ENCODE results near the gene PATL2.
"Not testable (repeated sequence)": the region's sequence is repeated elsewhere in the genome, so short reads cannot be mapped to it uniquely, and the experiment has no call there.

PATL2 gene

DNA sequence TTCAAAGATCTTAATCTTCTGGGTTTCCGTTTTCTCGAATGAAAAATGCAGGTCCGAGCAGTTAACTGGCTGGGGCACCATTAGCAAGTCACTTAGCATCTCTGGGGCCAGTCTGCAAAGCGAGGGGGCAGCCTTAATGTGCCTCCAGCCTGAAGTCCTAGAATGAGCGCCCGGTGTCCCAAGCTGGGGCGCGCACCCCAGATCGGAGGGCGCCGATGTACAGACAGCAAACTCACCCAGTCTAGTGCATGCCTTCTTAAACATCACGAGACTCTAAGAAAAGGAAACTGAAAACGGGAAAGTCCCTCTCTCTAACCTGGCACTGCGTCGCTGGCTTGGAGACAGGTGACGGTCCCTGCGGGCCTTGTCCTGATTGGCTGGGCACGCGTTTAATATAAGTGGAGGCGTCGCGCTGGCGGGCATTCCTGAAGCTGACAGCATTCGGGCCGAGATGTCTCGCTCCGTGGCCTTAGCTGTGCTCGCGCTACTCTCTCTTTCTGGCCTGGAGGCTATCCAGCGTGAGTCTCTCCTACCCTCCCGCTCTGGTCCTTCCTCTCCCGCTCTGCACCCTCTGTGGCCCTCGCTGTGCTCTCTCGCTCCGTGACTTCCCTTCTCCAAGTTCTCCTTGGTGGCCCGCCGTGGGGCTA lies at the start of gene PATL2, which contains the start of gene B2M:
PATL2 (minus strand) TSS at position 228 of the 647 bp plus-strand sequence. CDS start 34,833 bp downstream, outside the sequence.
B2M (plus strand) TSS at position 422 of the 647 bp plus-strand sequence; CDS start at position 452, 30 bp downstream.
- peak; percentile 97 for DNase-seq (ENCODE audit: low spot score)

DNA sequence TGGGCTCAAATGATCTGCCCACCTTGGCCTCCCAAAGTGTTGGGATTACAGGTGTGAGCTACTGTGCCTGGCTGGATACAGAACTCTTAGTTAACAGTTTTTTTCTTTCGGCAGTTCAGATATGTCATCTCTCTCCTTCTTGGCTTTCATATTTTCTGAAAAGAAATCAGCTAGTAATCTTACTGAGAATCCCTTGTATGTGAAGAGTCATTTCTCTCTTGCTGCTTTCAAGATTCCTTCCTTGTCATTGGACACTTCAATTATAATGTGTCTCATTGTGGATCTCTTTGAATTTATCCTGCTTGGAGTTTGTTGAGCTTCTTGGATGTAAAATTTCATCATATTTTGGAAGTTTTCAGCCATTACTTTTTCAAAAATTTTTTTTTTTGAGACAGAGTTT lies 42.2 kb upstream of the PATL2 start:
- DNase-seq (ENCODE audit: low spot score), result no peak

DNA sequence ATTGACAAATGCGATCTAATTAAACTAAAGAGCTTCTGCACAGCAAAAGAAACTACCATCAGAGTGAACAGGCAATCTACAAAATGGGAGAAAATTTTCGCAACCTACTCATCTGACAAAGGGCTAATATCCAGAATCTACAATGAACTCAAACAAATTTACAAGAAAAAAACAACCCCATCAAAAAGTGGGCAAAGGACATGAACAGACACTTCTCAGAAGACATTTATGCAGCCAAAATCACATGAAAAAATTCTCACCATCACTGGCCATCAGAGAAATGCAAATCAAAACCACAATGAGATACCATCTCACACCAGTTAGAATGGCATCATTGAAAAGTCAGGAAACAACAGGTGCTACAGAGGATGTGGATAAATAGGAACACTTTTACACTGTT lies 32.3 kb upstream of the PATL2 start:
- not testable (repeated sequence) for DNase-seq (ENCODE audit: low spot score)

DNA sequence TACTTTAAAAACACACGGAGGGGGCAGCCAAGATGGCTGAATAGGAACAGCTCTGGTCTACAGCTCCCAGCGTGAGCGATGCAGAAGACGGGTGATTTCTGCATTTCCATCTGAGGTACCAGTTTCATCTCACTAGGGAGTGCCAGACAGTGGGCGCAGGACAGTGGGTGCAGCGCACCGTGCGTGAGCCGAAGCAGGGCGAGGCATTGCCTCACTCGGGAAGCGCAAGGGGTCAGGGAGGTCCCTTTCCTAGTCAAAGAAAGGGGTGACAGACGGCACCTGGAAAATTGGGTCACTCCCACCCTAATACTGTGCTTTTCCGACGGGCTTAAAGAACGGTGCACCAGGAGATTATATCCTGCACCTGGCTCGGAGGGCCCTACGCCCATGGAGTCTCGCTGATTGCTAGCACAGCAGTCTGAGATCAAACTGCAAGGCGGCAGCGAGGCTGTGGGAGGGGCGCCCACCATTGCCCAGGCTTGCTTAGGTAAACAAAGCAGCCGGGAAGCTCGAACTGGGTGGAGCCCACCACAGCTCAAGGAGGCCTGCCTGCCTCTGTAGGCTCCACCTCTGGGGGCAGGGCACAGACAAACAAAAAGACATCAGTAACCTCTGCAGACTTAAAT lies 28.2 kb upstream of the PATL2 start:
- not testable (repeated sequence) for DNase-seq (ENCODE audit: low spot score)

DNA sequence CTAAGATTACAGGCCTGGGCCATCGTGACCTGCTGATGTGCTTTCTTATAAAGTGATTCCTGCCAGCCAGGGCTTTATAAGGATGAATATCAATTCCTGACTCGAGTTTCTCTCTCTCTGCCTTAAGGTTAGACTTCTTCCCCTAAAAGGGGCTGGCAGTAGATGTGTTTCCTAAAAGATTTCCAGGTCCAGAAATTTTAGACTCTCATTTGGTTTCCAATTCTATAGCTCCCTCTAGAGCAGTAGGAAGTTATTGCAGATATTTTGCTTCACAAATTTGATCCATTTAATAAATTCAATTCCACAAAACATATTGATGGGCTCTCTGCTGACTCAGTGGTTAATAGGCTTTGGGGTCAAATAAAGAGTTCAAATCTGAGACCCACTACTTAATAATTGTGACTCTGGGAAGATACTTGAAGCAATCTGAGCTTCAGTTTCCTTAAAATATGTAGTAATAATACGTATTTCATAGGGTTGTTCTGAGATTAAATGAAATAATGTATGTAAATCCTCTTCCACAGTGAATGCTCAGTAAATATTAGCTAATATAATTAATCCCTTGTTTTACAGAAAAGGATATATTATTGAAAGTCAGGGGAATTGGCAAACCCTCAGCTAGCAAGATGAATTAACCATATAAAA lies 27.3 kb upstream of the PATL2 start:
- DNase-seq (ENCODE audit: low spot score), result peak; percentile 47

DNA sequence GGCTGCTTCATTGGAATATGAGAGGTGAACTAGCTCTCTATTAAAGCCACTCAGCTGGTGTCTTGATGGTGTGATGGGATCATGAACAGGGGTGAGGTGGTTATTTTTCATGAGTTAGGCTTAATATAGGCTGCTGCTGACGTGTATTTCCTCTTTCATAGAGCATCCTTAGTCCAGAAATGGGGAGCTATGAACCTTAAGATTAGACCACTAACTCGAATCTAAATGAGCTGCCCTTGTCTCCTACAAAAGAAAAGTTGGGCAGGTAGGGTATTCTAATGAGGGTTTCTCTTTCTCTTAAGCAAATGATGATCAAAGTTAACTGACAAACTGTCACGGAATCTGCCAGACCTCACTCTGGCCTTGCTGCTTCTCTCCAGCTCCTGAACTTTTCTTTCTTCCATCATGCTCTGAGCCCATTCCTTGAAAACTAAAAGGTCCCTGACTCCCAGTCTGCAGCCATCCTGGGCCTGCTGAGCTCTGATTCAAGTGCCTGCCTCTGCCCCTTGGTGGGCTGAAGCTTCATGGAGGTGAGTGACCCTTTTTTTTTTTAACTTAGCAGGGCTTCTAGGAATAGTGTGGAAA lies 25.1 kb upstream of the PATL2 start, which contains the start of gene TRIM69:
TRIM69 (plus strand) TSS at position 348 of the 585 bp plus-strand sequence; CDS start at position 525, 177 bp downstream.
- no peak for DNase-seq (ENCODE audit: low spot score)

DNA sequence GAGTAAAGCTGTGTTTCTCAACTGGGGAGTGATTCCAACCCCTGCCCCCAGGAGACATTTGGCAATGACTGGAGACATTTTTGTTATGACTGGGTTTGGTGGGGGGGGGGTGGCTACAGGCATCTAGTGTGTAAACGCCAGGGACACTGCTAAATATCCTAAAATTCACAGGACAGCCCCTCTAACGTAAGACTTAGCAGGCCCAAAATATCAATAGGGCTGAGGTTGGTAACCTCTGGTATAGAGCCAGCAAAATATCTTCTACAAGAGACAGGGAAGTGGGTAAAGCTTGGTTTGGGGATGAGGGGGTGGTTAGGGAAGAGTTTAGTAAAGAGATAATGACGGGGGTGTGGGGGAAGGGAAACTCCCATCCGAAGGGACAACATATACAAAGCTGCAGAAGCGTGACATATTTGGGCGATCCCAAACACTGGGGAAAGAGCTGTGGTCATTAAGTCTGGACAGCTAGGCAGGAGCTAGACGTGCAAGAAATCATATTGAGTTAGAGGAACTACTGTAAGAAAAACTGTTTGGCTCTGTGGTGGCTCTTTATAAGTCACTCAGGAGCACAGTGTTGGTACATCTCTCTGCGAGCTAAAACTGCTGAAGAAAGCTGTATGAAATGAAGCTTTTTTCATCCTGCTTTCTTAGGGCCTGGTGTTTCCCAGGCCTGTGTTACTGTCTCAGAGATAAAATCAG lies 24.5 kb upstream of the PATL2 start:
- DNase-seq (ENCODE audit: low spot score), result no peak

DNA sequence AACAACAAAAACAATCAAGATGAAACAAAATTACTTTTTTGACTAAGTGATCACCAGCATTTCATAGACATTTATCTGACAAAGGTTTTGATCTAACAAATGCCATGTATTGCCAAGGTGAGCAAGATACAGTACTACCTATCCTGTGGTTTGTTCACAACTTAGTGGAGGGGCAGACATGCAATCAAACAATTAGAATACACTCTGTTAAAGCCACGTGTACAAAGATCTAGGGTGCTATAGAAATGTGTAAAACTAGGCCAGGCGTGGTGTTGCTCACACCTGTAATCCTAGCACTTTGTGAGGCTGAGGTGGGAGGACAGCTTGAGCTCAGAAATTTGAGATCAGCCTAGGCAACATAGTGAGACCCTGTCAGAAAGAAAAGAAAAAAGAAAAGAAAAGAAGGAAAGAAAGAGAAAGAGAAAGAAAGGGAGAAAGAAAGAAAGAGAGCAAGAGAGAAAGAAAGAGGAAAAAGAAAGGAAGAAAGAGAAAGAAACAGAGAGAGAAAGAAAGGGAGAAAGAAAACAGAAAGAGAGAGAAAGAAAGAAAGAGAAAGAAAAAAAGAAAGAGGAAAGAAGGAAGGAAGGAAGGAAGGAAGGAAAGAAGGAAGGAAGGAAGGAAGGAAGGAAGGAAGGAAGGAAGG lies 23.8 kb upstream of the PATL2 start:
- DNase-seq (ENCODE audit: low spot score), result no peak

DNA sequence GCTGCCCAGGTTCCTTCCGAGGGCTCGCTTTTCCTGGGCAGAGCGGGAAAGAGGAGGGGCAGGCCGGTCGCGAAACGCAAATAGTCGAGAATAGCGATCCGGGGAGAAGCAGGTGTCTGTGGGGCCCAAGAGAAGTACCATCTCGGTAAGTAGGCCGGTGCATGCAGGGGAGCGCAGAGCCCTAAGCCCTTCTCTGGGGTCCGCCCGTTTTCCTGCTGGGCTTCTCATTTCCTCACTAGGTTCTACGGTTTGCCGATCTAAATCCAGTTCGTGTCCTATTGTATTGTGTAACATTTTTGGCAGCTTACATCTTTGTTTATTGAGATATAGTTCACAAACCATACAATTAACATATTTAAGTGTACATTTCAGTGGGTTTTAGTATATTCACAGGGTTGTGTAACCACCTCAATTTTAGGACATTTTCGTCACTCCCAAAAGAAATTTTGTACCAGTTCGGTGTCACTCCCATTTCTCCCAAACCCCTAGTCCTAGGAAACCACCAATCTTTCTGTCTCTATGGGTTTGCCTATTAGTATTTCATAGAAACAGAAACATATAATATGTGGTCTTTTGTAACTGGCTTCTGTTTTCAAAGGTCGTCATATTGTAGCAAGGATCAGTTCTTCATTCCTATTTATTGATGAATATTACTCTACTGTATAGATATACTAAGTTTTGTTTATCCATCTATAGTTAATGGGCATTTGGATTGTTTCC lies 18.4 kb upstream of the PATL2 start:
- peak; percentile 57 for DNase-seq (ENCODE audit: low spot score)

DNA sequence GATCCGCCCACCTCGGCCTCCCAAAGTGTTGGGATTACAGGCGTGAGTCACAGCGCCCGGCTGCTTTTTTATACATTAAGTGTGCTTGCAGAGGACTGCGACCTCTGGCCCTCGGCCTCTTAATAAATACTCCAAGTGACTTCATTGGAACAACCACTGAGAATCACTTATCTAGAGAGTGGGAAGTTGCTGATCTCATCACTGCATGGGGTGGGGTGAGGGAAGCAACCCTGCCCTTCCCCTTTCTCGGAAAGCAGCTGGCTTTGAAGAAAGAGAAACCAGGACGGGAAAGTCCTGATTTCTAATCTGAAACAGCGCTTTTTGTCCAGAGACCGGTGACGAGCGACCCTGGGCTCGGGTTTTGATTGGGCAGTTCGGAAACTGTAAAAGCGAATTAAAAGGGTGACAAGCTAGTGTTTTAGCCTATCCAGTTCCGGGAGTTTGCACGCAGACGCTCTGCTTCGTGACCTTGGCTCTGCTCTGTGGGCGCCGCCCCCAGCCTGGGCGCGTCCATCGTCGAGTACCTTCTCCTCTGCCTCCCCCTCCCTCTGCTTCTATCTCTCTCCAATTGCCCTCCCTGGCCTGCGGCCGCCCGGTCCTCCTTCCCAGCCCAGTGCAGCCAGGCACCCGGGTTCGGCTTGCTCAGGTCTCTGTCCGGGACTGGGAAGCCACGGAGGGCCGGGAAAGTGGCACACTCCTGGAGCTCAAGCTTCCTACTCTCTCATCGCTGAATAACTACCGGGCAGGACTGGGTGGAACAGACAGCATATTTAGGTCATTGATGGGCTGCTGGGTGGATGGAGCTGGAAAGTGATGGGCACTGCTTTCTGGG lies 17.7 kb upstream of the PATL2 start:
- peak; percentile 92 for DNase-seq (ENCODE audit: low spot score)

DNA sequence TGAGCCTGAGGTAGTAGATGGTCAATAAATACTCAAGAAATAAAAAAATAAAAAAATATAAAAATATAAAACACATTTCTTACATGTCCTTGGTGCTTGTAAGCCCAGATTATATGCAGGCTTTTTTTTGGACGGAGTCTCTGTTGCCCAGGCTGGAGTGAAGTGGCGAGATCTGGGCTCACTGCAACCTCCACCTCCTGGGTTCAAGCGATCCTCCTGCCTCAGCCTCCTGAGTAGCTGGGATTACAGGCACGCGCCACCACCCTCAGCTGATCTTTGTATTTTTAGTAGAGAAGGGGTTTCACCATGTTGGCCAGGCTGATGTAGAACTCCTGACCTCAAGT lies 17.1 kb upstream of the PATL2 start:
- DNase-seq (ENCODE audit: low spot score), result not testable (repeated sequence)

DNA sequence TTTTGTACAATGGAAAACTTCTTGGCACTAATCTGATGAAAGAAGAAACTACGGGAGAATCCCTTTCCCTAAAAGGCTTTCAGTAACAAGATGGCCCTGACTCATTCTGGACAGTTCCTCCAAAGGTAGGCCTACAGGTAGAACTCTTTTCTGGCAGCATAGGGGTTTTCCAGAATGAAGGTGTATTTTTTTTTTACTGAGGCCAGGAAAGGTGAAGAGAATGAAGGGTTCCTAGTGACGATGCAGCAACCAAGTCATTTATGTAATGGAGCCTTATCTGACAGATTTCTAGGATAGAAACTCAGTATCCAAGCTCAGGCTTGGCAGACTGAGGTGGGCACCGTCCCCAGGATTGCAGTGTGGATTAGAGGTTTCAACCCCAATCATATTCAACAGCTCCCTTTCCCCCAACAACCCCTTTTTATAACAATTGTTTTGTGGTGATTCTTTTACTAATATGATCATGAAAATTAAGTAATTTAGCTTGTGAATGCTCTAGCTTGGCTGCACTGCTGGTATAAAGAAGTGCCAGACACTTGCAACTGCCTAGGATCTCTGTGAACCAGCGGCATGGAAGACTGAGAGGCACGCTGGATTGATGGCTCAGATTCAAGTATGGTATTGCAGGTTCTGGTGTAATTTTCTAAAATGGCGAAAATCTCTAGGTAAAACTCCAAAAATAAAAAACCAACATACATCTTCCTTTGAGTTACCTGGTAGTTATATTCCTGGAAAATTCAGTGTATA lies 16.5 kb upstream of the PATL2 start:
- no peak for DNase-seq (ENCODE audit: low spot score)

DNA sequence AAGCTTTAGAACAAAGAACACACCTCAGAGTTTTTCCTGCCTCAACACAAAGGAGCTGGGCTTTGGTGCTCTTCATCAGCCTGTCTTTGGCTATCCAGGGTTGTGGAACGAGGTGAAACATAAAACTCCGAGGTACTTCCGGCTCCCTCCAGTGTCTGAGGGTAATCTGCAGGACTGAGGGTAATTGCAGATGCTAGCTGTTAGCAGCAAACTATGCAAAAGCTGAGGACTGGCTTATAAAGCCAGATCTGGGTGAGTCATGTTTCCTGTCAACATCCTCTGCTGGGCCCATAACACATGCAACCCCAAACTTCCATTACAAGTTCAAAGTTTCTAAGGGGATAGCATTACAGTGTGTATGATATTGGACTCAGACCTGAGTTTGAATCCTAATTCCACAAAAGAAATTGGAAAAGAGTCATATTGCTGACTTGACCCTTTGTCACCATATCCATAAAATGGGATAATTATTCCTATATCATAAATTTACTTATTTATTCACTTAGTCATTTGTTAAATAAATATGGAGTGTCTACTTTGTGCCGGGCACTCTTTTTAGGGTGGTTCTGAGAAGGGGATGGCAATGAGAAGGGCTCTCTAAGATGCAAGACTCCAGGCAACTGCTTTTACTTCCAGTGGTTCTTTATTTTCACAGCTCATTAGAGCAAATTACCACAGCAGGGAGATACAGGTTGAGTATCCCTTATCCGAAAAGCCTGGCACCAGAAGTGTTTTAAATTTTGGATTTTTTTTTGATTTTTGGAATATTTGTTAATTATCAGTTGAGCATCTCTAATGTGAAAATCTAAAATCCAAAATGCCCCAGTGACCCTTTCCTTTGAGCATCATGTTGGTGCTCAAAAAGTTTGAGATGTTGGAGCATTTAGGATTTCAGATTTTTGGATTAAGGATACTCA lies 15.7 kb upstream of the PATL2 start:
- no peak for DNase-seq (ENCODE audit: low spot score)

DNA sequence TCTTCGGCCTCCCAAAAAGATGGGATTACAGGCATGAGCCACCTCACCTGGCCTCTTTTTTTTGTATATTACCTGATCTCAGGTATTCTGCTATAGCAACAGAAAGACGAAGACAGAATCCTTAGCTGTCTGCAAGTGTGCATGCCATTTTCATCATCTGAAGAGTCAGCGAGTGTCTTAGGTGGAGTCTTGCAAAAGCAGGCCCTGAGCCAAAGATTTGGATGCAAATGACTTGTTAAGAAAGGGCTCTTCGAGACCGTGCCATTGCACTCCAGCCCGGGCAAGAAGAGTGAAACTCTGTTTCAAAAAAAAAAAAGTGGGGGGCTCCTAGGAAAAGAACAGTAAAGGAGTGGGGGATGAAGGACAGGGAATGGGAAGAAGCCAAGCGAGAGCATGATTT lies 15.0 kb upstream of the PATL2 start:
- no peak for DNase-seq (ENCODE audit: low spot score)

DNA sequence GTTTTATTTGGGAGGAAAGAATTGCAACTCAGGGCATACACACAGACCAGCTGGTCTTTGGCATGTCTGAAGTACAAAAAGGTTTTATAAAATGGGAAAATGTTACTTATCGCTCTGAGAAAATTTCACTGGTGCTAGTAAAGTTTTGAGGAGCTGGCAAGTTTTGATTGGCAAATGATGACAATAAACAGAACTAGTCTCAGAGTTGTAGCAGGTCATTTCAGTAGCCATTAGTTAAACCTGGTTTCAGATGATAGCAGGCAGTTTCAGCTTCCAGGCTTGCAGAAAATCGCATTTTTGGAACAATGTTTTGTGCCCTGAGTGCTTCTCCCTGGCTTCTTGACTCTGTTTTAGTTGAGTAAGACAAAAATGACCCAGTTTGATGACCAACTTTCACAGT lies 10.9 kb upstream of the PATL2 start:
- DNase-seq (ENCODE audit: low spot score), result no peak

DNA sequence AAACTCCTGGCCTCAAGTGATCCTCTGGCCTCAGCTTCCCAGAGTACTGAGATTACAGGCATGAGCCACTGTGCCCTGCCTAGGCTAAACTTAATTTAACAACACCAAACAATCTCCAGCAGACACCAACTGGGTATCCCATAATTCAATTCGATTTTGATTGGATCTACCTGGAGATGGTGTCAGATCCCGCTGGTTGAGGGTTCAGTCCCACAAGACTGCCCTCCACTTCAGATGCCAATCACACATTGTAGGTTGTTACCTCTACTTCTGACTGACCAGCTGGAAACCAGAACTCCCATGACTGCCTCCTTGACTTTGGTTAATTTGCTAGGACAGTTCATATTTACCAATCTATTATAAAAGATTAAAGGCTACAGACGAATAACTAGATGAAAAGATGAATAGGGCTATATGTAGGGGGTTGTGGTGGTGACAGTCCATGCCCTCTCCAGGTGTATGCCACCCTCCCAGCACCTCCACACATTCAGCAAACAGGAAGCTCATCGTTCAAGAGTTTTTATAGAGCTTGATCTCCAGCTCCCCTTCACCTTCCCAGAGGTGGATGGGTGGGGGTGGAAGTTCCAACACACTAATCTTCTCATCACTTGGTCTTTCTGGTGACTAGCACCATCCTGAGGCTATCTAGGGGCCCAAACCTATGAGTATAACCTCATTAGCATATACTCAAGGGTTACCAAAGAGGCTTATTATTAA lies 9.5 kb upstream of the PATL2 start:
- no peak for DNase-seq (ENCODE audit: low spot score)

DNA sequence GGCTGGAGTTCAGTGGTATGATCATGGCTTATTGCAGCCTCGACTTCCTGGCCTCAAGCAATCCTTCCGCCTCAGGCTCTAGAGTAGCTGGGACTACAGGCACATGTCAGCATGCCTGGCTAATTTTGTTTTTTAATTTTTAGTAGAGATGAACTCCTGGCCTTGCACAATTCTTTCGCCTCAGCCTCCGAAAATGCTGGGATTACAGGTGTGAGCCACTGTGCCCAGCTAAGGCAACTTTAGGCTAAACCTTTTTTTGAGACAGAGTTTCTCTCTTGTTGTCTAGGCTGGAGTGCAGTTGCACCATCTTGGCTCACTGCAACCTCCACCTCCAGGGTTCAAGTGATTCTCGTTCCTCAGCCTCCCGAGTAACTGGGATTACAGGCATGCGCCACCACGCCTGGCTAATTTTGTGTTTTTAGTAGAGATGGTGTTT lies 8.9 kb upstream of the PATL2 start:
- not testable (repeated sequence) for DNase-seq (ENCODE audit: low spot score)
